DMS53 treated with DMSO at 0.1 percent for 48 hours (cell line): ENCODE measurements around the gene SYNE2.
"Not testable (repeated sequence)": the region's sequence is repeated elsewhere in the genome, so short reads cannot be mapped to it uniquely, and the experiment has no call there.

Source experiments
- DNase-seq: peaks from one replicate; lab custom pipeline; 2025; ENCODE audit not compliant: unreplicated experiment; lab: John Stamatoyannopoulos, UW

The SYNE2 gene

GRCh38 chr14:63869940-63870752 is 17.3 kb downstream of the SYNE2 start:
- DNase-seq = not testable (repeated sequence)

- not testable (repeated sequence) for DNase-seq
Measured at GRCh38 chr14:63870753-63871037, 17.9 kb downstream of the SYNE2 start.

- DNase-seq = no peak
Measured at GRCh38 chr14:63874223-63874622, 21.4 kb downstream of the SYNE2 start.

- no peak for DNase-seq
Measured at GRCh38 chr14:63875311-63875710, 22.5 kb downstream of the SYNE2 start.

- no peak for DNase-seq
Measured at GRCh38 chr14:63877550-63877939, 24.7 kb downstream of the SYNE2 start.

- DNase-seq = no peak
Measured at GRCh38 chr14:63878052-63878451, 25.2 kb downstream of the SYNE2 start.

GRCh38 chr14:63878792-63879191 is 26.0 kb downstream of the SYNE2 start:
- no peak for DNase-seq

- no peak for DNase-seq
Measured at GRCh38 chr14:63881926-63882325, 29.1 kb downstream of the SYNE2 start.

GRCh38 chr14:63887899-63888298 is 35.1 kb downstream of the SYNE2 start:
- no peak for DNase-seq

GRCh38 chr14:63890553-63890952 is 37.7 kb downstream of the SYNE2 start:
- DNase-seq = no peak

GRCh38 chr14:63891148-63891975 is 38.6 kb downstream of the SYNE2 start:
- no peak for DNase-seq

- DNase-seq = no peak
Measured at GRCh38 chr14:63892265-63892664, 39.5 kb downstream of the SYNE2 start.

GRCh38 chr14:63893701-63894458 is 41.1 kb downstream of the SYNE2 start:
- no peak for DNase-seq

GRCh38 chr14:63895510-63895909 is 42.7 kb downstream of the SYNE2 start:
- DNase-seq = peak; percentile 3

GRCh38 chr14:63896278-63896720 is 43.5 kb downstream of the SYNE2 start:
- DNase-seq = peak; percentile 1

GRCh38 chr14:63897721-63898163 is 44.9 kb downstream of the SYNE2 start:
- no peak for DNase-seq

- DNase-seq = no peak
Measured at GRCh38 chr14:63899953-63900352, 47.1 kb downstream of the SYNE2 start.

- DNase-seq = no peak
Measured at GRCh38 chr14:63901434-63902085, 48.8 kb downstream of the SYNE2 start.

GRCh38 chr14:63902375-63902976 is 49.7 kb downstream of the SYNE2 start:
- DNase-seq = no peak

GRCh38 chr14:63904724-63905123 is 51.9 kb downstream of the SYNE2 start:
- DNase-seq = no peak

GRCh38 chr14:63905370-63905769 is 52.6 kb downstream of the SYNE2 start:
- no peak for DNase-seq
